ENCODE results near the gene INPP4B. TPM values are rescaled to one million over a fixed set of nuclear protein-coding genes. Genes with fewer than 3 reads are reported as not detected.

Gene INPP4B
- 1 to 10 TPM; 4.9 to 8.7 (median 8.1) TPM for polyA plus RNA-seq (ENCODE audit: insufficient read length in 4 of 4)

GRCh38 chr4:142846108-142846728 is at the start of gene INPP4B:
Gene INPP4B (minus strand): TSS chr4:142846301.
- DNase-seq (ENCODE audit: low read depth in 4 of 4, low spot score in 3 of 4): peak in 1 of 4 donors; percentile 53

GRCh38 chr4:142893012-142893411 is 46.9 kb upstream of the INPP4B start:
- no peak for DNase-seq (ENCODE audit: low read depth in 4 of 4, low spot score in 3 of 4)

- no peak for DNase-seq (ENCODE audit: low read depth in 4 of 4, low spot score in 3 of 4)
These were observed 40.5 kb upstream of the INPP4B start for GRCh38 chr4:142886566-142886965.

- peak in 1 of 4 donors; percentile 3 for DNase-seq (ENCODE audit: low read depth in 4 of 4, low spot score in 3 of 4)
These were observed 37.1 kb upstream of the INPP4B start for GRCh38 chr4:142883040-142883832.

- DNase-seq (ENCODE audit: low read depth in 4 of 4, low spot score in 3 of 4): no peak
These were observed 36.1 kb upstream of the INPP4B start for GRCh38 chr4:142882159-142882558.

DNA sequence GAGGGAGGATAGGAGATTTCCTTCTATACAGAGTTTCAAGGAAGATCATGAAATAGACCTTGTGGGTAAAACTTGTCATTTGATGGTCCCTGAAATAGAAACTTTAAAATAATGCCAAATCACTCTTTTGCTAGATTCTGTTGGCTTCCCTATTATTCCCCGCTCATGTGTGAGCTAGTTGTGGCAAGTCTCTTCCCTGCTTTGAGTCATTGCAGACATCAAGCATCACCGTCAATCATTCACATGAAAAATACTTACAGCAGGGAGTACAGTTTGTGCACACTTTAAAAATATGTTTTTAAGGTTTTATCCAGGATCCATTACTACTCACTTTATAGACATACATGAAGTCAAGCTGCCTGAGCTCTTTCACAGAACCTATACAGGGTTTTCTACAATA is 35.2 kb upstream of the INPP4B start:
- no peak for DNase-seq (ENCODE audit: low read depth in 4 of 4, low spot score in 3 of 4)

GRCh38 chr4:142875117-142875516 is 29.0 kb upstream of the INPP4B start:
- DNase-seq (ENCODE audit: low read depth in 4 of 4, low spot score in 3 of 4): no peak

DNA sequence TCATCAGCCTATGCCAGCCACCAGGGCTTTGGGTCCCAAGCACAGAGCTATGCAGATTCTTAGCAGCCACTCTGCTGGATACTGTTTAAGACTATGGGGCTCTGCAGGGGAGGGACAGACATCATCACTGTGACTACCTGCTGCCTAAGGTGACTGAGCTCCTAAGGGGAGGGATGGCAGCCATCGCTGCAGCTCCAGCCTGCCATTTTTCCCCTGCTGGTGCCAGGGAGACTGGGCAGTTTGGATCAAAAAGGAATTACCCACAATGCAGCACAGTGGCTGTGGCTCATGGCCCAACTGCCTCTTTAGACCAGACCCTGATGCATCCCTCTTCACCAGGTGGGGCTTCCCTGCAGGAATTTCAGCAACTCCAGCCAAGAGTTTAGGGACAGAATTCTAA is 28.6 kb upstream of the INPP4B start:
- no peak for DNase-seq (ENCODE audit: low read depth in 4 of 4, low spot score in 3 of 4)

DNA sequence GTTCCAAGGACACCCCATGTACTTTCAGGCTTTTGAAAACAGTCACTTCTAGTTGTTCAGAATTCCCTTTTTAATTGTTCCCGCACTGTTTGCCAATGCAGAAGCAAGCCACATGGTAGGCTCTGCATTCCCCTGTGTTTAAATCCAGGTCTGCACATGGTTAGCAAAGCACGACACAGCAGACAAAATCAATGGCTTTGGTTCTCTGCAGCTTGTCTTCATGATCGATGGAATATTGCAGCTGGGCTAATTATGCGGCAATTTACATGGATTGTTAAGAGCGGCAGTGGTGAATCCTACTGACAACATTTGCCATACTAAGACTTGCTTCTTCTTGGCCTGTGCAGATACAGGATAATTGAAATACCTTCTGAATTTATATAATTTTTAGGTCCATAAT is 20.6 kb upstream of the INPP4B start:
- DNase-seq (ENCODE audit: low read depth in 4 of 4, low spot score in 3 of 4): no peak

DNA sequence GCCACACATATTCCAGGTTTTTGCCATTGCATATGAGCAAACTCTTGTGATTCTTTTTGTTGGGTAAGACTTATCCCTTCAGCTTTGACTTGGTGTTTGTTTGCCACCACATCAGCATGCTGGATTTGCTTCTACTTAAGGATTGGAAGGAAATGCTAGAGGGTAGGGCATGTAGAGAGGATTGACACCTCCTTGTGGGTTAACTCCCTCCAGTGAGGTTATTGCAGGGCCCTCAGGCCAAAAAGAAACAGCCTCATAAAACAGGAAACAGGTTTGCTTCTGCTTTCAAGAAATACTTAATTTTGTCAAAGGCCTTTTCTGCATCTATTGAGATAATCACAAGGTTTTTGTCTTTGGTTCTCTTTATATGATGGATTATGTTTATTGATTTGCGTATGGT is 15.2 kb upstream of the INPP4B start:
- DNase-seq (ENCODE audit: low read depth in 4 of 4, low spot score in 3 of 4): no peak

- no peak for DNase-seq (ENCODE audit: low read depth in 4 of 4, low spot score in 3 of 4)
These were observed 12.9 kb upstream of the INPP4B start for GRCh38 chr4:142858965-142859364.

DNA sequence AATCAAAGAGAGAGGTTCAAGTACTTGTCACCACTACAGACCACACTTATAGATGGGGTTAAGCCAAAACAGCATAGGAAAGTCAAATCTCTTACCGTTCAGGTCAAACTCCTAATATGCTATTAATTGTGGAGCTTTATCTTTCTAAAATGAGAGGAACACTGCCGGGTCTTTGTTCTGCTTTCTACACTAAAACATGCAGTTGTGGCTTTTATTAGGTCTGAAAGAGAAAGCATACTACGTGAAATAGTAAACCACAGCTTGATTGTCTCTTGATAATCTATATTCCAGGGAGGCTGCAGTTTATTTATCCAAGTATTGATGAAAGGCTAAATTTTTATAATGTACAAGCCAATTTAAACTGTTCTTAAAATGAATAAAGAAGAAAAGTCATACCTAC is 12.3 kb upstream of the INPP4B start:
- no peak for DNase-seq (ENCODE audit: low read depth in 4 of 4, low spot score in 3 of 4)

DNA sequence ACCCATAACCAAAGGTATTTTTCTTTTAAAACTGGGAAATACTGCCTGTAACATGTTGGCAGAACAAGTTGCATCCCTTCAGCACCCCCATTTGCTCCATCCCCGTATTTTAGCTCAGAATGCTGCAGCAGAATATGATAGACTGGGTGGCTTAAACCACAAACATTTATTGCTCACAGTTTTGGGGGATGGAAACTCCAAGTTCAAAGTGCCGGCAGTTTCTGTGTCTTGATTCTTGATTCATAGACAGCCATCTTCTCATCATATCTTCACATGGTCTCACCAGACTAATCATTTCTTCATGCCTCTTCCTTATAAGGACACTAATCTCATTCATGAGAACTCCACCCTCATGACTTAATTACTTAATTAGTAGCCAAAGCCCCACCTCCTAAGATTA is 10.5 kb upstream of the INPP4B start:
- DNase-seq (ENCODE audit: low read depth in 4 of 4, low spot score in 3 of 4): no peak

DNA sequence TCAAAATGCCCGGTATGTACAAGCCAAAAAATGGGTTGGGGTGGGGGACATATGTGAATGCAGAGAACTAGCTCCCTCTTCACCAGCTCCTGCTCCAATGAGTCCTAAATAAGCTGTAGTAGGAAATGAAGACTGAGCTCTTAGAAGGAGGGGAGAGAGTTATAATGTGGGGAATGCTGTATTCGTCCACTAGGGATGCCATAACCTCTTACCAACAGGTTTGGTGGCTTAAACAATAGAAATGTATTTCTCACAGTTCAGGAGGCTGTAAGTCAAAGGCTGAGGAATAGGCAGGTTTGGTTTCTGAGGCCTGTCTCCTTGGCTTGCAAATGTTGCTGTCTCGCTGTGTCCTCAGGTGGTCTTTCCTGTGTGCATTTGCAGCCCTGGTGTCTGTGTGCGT is 4.4 kb upstream of the INPP4B start:
- DNase-seq (ENCODE audit: low read depth in 4 of 4, low spot score in 3 of 4): no peak

- DNase-seq (ENCODE audit: low read depth in 4 of 4, low spot score in 3 of 4): peak in 1 of 4 donors; percentile 41
These were observed 862 bp upstream of the INPP4B start for GRCh38 chr4:142846729-142847596.

GRCh38 chr4:142845293-142846107 is 601 bp downstream of the INPP4B start:
- no peak for DNase-seq (ENCODE audit: low read depth in 4 of 4, low spot score in 3 of 4)

DNA sequence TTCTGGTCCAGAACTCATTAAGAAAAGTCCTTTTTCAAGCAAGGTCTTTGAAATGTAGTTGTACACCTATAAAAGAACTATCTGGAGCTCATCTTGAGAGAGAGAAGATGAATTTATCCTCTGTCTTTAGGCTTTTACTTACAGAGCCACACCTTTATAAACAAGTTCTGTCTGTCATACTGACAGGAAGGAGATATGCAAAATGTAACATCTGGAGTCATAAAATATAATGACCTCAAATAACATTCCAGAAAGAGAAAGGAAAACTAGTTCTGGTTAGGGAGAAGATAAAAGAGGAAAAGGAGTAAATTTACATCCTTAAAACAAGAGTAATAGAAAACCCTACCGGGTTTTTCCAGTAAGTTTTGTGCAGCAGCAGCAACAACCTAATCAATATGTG is 1.3 kb downstream of the INPP4B start:
- DNase-seq (ENCODE audit: low read depth in 4 of 4, low spot score in 3 of 4): no peak

GRCh38 chr4:142840516-142841123 is 5.5 kb downstream of the INPP4B start:
- no peak for DNase-seq (ENCODE audit: low read depth in 4 of 4, low spot score in 3 of 4)

DNA sequence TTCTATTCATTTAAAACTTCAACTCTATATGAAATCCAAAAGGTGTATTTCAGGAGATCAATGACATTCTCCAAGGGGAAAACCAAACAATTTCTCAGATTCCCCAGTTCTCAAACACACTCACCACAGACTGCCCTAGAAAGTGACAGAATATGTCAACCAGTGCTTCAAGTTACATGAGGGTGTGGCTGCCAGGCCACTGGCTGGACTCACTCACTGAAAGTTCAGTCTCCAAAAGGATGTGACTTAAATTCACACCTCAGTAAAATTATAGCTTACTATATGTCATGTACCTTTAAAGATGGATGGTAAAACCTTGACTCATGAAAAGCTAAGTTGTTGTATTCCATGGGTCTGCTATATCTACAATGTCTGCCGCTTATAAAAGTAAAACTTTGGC is 7.3 kb downstream of the INPP4B start:
- DNase-seq (ENCODE audit: low read depth in 4 of 4, low spot score in 3 of 4): no peak

GRCh38 chr4:142832022-142832421 is 14.1 kb downstream of the INPP4B start:
- DNase-seq (ENCODE audit: low read depth in 4 of 4, low spot score in 3 of 4): no peak

Measured in left renal pelvis (tissue), 4 donors.